IPS-20b (cell line): ENCODE measurements around the gene MCTP1.
"Not testable (repeated sequence)": the region's sequence is repeated elsewhere in the genome, so short reads cannot be mapped to it uniquely, and the experiment has no call there.

ENCODE experiments used
- H3K27ac ChIP-seq: one replicate; pipeline ENCODE4 v1.5.1; 2013; ENCODE audit warnings: low read length
- H3K27me3 ChIP-seq: 2 replicates; pipeline ENCODE4 v1.6.1; 2013; ENCODE audit warnings: mild to moderate bottlenecking, low read length, inconsistent platforms; ENCODE audit not compliant: insufficient read depth
- H3K36me3 ChIP-seq: 2 replicates; pipeline ENCODE4 v1.6.1; 2013; ENCODE audit warnings: low read depth, mild to moderate bottlenecking, inconsistent platforms, low read length, moderate library complexity; ENCODE audit not compliant: insufficient read depth
- H3K4me1 ChIP-seq: 2 replicates; pipeline ENCODE4 v1.6.1; 2013; ENCODE audit warnings: mild to moderate bottlenecking, control low read depth, inconsistent platforms, low read length, moderate library complexity; ENCODE audit not compliant: insufficient read depth
- H3K4me3 ChIP-seq: 2 replicates; pipeline ENCODE4 v1.5.1; 2013; ENCODE audit warnings: mild to moderate bottlenecking, low read length, inconsistent platforms
- H3K9ac ChIP-seq: 2 replicates; pipeline ENCODE4 v1.6.1; 2013; ENCODE audit warnings: low read depth, mild to moderate bottlenecking, inconsistent platforms, low read length, moderate library complexity
- H3K9me3 ChIP-seq: 2 replicates; pipeline ENCODE4 v1.6.1; 2013; ENCODE audit warnings: mild to moderate bottlenecking, low read depth, low read length, inconsistent platforms; ENCODE audit not compliant: insufficient read depth

The MCTP1 gene

GRCh38 chr5:95220381-95220780 lies 64.5 kb downstream of the MCTP1 start:
- Histone ChIP-seq H3K4me1 (peaks cover 11% of the 10 kb centered on the region; the same call in 1 of the 2 replicates), H3K9ac (no peak overlapping the region), H3K9me3 (no peaks in the 10 kb centered on the region), H3K4me3 (no peak overlapping the region), H3K27me3 (no peaks in the 10 kb centered on the region), H3K27ac (no peak overlapping the region), H3K36me3 (no peaks in the 10 kb centered on the region)

GRCh38 chr5:95219411-95219810 lies 65.5 kb downstream of the MCTP1 start:
- H3K27ac ChIP-seq = no peak overlapping the region
- H3K27me3 ChIP-seq = no peaks in the 10 kb centered on the region
- H3K9me3 ChIP-seq = no peaks in the 10 kb centered on the region
- H3K36me3 ChIP-seq = no peaks in the 10 kb centered on the region
- H3K4me3 ChIP-seq = no peak overlapping the region
- H3K9ac ChIP-seq = no peak overlapping the region
- peaks cover 11% of the 10 kb centered on the region; the same call in 1 of the 2 replicates for H3K4me1 ChIP-seq

- Histone ChIP-seq H3K36me3 (no peaks in the 10 kb centered on the region), H3K4me3 (no peak overlapping the region), H3K9me3 (no peaks in the 10 kb centered on the region), H3K4me1 (peaks cover 11% of the 10 kb centered on the region; the same call in 1 of the 2 replicates), H3K27ac (no peak overlapping the region), H3K9ac (no peak overlapping the region), H3K27me3 (no peaks in the 10 kb centered on the region)
These were observed 67.0 kb downstream of the MCTP1 start for GRCh38 chr5:95217881-95218280.

GRCh38 chr5:95217351-95217750 lies 67.5 kb downstream of the MCTP1 start:
- Histone ChIP-seq H3K9ac (no peak overlapping the region), H3K4me1 (peaks cover 11% of the 10 kb centered on the region; the same call in 1 of the 2 replicates), H3K27ac (no peak overlapping the region), H3K4me3 (no peak overlapping the region), H3K27me3 (no peaks in the 10 kb centered on the region), H3K9me3 (no peaks in the 10 kb centered on the region), H3K36me3 (no peaks in the 10 kb centered on the region)

GRCh38 chr5:95216136-95216955 lies 68.5 kb downstream of the MCTP1 start:
- H3K27ac ChIP-seq = no peak overlapping the region
- H3K36me3 ChIP-seq = no peaks in the 10 kb centered on the region
- H3K4me1 ChIP-seq = peaks cover 11% of the 10 kb centered on the region; the same call in 1 of the 2 replicates
- no peak overlapping the region for H3K9ac ChIP-seq
- H3K9me3 ChIP-seq = no peaks in the 10 kb centered on the region
- no peaks in the 10 kb centered on the region for H3K27me3 ChIP-seq
- H3K4me3 ChIP-seq = no peak overlapping the region

- H3K4me1 ChIP-seq, H3K4me3 ChIP-seq, H3K27me3 ChIP-seq, H3K9ac ChIP-seq, H3K27ac ChIP-seq, H3K9me3 ChIP-seq, H3K36me3 ChIP-seq: not testable (repeated sequence)
These were observed 77.1 kb downstream of the MCTP1 start for GRCh38 chr5:95207811-95208210.

GRCh38 chr5:95194856-95195255 lies 90.0 kb downstream of the MCTP1 start:
- Histone ChIP-seq H3K36me3 (no peaks in the 10 kb centered on the region), H3K4me3 (no peak overlapping the region), H3K9ac (no peak overlapping the region), H3K27ac (no peak overlapping the region), H3K27me3 (no peaks in the 10 kb centered on the region), H3K9me3 (no peaks in the 10 kb centered on the region), H3K4me1 (peaks cover 7% of the 10 kb centered on the region; the same call in 1 of the 2 replicates)

- Histone ChIP-seq H3K9ac (no peak overlapping the region), H3K4me1 (no peaks in the 10 kb centered on the region), H3K27me3 (no peaks in the 10 kb centered on the region), H3K36me3 (no peaks in the 10 kb centered on the region), H3K27ac (no peak overlapping the region), H3K4me3 (no peak overlapping the region), H3K9me3 (no peaks in the 10 kb centered on the region)
These were observed 93.6 kb downstream of the MCTP1 start for GRCh38 chr5:95191330-95191729.

GRCh38 chr5:95184924-95185323 lies 100.0 kb downstream of the MCTP1 start:
- Histone ChIP-seq H3K4me1 (no peaks in the 10 kb centered on the region), H3K36me3 (no peaks in the 10 kb centered on the region), H3K27ac (no peak overlapping the region), H3K27me3 (no peaks in the 10 kb centered on the region), H3K9ac (no peak overlapping the region), H3K9me3 (no peaks in the 10 kb centered on the region), H3K4me3 (no peak overlapping the region)

- no peak overlapping the region for H3K27ac ChIP-seq
- no peak overlapping the region for H3K4me3 ChIP-seq
- H3K27me3 ChIP-seq = no peaks in the 10 kb centered on the region
- H3K4me1 ChIP-seq = peaks cover 13% of the 10 kb centered on the region
- H3K9me3 ChIP-seq = no peaks in the 10 kb centered on the region
- no peak overlapping the region for H3K9ac ChIP-seq
- no peaks in the 10 kb centered on the region for H3K36me3 ChIP-seq
These were observed 103.2 kb downstream of the MCTP1 start for GRCh38 chr5:95181644-95182043.

- H3K27me3 ChIP-seq = no peaks in the 10 kb centered on the region
- peak overlapping the region; percentile 29 for H3K27ac ChIP-seq
- H3K36me3 ChIP-seq = no peaks in the 10 kb centered on the region
- H3K4me1 ChIP-seq = peaks cover 41% of the 10 kb centered on the region
- no peaks in the 10 kb centered on the region for H3K9me3 ChIP-seq
- peak overlapping the region; percentile 59; the same call in 1 of the 2 replicates for H3K9ac ChIP-seq
- H3K4me3 ChIP-seq = 0 out of 2 replicates have a peak overlapping the region, but pooled peaks have one; percentile 24
These were observed 106.7 kb downstream of the MCTP1 start for GRCh38 chr5:95178046-95178651.

GRCh38 chr5:95177456-95177855 lies 107.4 kb downstream of the MCTP1 start:
- H3K9ac ChIP-seq = peak overlapping the region; percentile 32; the same call in 1 of the 2 replicates
- no peaks in the 10 kb centered on the region for H3K9me3 ChIP-seq
- H3K4me3 ChIP-seq = no peak overlapping the region
- peaks cover 47% of the 10 kb centered on the region for H3K4me1 ChIP-seq
- no peaks in the 10 kb centered on the region for H3K27me3 ChIP-seq
- H3K36me3 ChIP-seq = no peaks in the 10 kb centered on the region
- H3K27ac ChIP-seq = no peak overlapping the region
